ENCODE results near the gene DNM1. TPM values are rescaled to one million over a fixed set of nuclear protein-coding genes. Genes with fewer than 3 reads are reported as not detected.

The DNM1 gene
- under 1 TPM; 0.36 to 0.59 TPM for total RNA-seq

- TF ChIP-seq, protein P1, sequence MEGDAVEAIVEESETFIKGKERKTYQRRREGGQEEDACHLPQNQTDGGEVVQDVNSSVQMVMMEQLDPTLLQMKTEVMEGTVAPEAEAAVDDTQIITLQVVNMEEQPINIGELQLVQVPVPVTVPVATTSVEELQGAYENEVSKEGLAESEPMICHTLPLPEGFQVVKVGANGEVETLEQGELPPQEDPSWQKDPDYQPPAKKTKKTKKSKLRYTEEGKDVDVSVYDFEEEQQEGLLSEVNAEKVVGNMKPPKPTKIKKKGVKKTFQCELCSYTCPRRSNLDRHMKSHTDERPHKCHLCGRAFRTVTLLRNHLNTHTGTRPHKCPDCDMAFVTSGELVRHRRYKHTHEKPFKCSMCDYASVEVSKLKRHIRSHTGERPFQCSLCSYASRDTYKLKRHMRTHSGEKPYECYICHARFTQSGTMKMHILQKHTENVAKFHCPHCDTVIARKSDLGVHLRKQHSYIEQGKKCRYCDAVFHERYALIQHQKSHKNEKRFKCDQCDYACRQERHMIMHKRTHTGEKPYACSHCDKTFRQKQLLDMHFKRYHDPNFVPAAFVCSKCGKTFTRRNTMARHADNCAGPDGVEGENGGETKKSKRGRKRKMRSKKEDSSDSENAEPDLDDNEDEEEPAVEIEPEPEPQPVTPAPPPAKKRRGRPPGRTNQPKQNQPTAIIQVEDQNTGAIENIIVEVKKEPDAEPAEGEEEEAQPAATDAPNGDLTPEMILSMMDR (IDR thresholded peaks at IDR 0.05), result peak; percentile 95
- ChIA-PET CTCF (interaction anchor here (0.7 to 1.1 kb wide), 6 partner anchors 9 to 158 kb away, joined by 3 to 6 read pairs (median 4); partner anchors contain the start of gene BBLN), POLR2A (interaction anchor here (1.9 kb wide), 1 partner anchor 12 kb away, joined by 8 read pairs; the partner anchor contains the start of gene CIZ1)
- no peaks in the 10 kb centered on the region for H3K36me3 Mint-ChIP-seq (ENCODE audit: low read depth)
- peaks cover 18% of the 10 kb centered on the region for H3K4me1 Mint-ChIP-seq (ENCODE audit: low read depth)
- H3K9me3 Mint-ChIP-seq, result no peaks in the 10 kb centered on the region
- ATAC-seq (peak; percentile 94), DNase-seq (peak; percentile 66)
- H3K4me3 Mint-ChIP-seq, result peak within 1 kb of the TSS; percentile 62
- H3K27ac Mint-ChIP-seq, result peak within 1 kb of the TSS; percentile 77
- intact Hi-C loops (cut with micrococcal nuclease), result no loop called here
- H3K27me3 Mint-ChIP-seq, result peaks cover 9% of the 10 kb centered on the region
Observed at GRCh38 chr9:128203024-128203706, at the start of gene DNM1. TSS of gene DNM1 (plus strand) at chr9:128203379. CDS start at chr9:128203471, 92 bp downstream.

GRCh38 chr9:128153947-128154695 lies 49.1 kb upstream of the DNM1 start:
- no peaks in the 10 kb centered on the region for H3K4me1 Mint-ChIP-seq (ENCODE audit: low read depth)
- CTCF ChIA-PET, result no interaction called here
- intact Hi-C loops (cut with micrococcal nuclease), result no loop called here

DNA sequence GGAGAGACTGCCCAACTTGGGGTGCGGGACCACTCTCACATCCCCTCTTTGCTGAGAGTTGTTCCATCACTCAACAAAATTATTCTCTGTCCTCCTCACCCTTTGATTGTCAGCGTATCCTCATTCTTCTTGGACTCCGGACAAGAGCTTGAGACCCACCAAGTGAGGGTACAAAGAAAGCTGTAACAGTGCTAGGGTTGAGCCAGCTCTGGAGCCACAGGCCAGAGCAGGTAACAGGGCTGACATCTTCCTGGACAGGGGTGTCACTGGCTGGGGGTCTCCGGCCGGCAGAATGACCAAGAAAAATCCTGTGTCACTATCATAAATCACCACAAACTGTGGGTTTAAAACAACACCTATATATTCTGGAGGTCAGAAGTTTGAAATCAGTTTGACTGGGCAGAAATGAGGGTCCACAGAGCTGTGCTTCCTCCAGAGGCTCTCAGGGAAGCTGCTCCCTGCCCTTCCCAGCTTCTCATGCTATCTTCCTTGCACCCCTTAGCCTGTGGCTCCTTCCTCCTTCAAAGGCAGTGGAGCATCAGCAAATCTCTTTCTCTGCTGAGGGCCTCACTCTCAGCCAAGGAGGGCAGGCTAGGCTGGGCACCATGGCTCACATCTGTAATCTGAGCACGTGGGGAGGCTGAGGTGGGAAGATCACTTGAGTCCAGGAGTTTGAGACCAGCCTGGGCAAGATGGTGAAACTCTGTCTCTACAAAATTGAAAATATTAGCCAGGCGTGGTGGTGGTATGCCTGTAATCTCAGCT lies 47.3 kb upstream of the DNM1 start:
- peaks cover 5% of the 10 kb centered on the region for H3K4me1 Mint-ChIP-seq (ENCODE audit: low read depth)
- POLR2A ChIA-PET, result no interaction called here
- ATAC-seq (no peak), DNase-seq (no peak)
- TF ChIP-seq, protein P1 (IDR thresholded peaks at IDR 0.05), result no peak
- H3K9me3 Mint-ChIP-seq, result no peaks in the 10 kb centered on the region
- CTCF ChIA-PET, result interaction anchor here (0.7 to 1.5 kb wide), 3 partner anchors 28 to 99 kb away, joined by 3 to 4 read pairs (median 3); no protein-coding TSS in a partner anchor
- intact Hi-C loops (cut with micrococcal nuclease), result no loop called here
- H3K27ac Mint-ChIP-seq, result no peak overlapping the region
- no peaks in the 10 kb centered on the region for H3K36me3 Mint-ChIP-seq (ENCODE audit: low read depth)
- H3K27me3 Mint-ChIP-seq, result no peaks in the 10 kb centered on the region
- no peak overlapping the region for H3K4me3 Mint-ChIP-seq

More at GRCh38 chr9:128153947-128154695, 49.1 kb upstream of the DNM1 start:
- POLR2A ChIA-PET, result no interaction called here
- Mint-ChIP-seq H3K27ac (no peak overlapping the region), H3K36me3 (ENCODE audit: low read depth) (no peaks in the 10 kb centered on the region), H3K27me3 (no peaks in the 10 kb centered on the region), H3K9me3 (no peaks in the 10 kb centered on the region), H3K4me3 (no peak overlapping the region)
- TF ChIP-seq, protein P1 (IDR thresholded peaks at IDR 0.05), result no peak
- no peak for DNase-seq
- ATAC-seq, result no peak

DNA sequence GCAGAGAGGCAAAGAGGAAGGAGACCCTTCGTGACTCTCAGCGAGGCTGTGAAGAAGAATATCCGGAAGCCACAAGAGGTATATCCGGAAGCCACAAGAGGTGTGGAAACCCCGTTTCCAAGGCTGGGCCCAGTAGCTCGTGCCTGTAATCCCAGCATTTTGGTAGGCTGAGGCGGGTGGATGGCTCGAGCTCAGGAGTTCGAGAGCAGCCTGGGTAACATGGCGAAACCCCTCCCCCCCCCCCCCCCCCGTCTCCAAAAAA lies 43.7 kb upstream of the DNM1 start:
- intact Hi-C loops (cut with micrococcal nuclease), result no loop called here
- peak overlapping the region; percentile 71 for H3K4me3 Mint-ChIP-seq
- H3K9me3 Mint-ChIP-seq, result no peaks in the 10 kb centered on the region
- ATAC-seq (peak; percentile 21), DNase-seq (peak; percentile 67)
- no peaks in the 10 kb centered on the region for H3K27me3 Mint-ChIP-seq
- peaks cover 24% of the 10 kb centered on the region for H3K4me1 Mint-ChIP-seq (ENCODE audit: low read depth)
- H3K27ac Mint-ChIP-seq, result peak overlapping the region; percentile 87
- H3K36me3 Mint-ChIP-seq (ENCODE audit: low read depth), result peaks cover 18% of the 10 kb centered on the region
- TF ChIP-seq, protein P1 (IDR thresholded peaks at IDR 0.05), result no peak
- ChIA-PET POLR2A (interaction anchor here (0.6 to 1.7 kb wide), 5 partner anchors 9 to 356 kb away, joined by 3 to 9 read pairs (median 4); no protein-coding TSS in a partner anchor), CTCF (interaction anchor here (0.7 to 2.7 kb wide), 5 partner anchors 9 to 44 kb away, joined by 3 to 10 read pairs (median 3); partner anchors contain the start of gene DNM1)

Data from activated CD8-positive, alpha-beta T cell treated with anti-CD3 and anti-CD28 coated beads for 36 hours (primary cell).